Embryonic facial prominence (tissue), 1 donor: ENCODE data around the gene NOSIP.
"Not testable (repeated sequence)": the region's sequence is repeated elsewhere in the genome, so short reads cannot be mapped to it uniquely, and the experiment has no call there.

Experiments used
- DNase-seq: peaks from one replicate; pipeline ENCODE4 v3.0.0-alpha.2; 2016; ENCODE audit errors: extremely low spot score

NOSIP gene, protein sequence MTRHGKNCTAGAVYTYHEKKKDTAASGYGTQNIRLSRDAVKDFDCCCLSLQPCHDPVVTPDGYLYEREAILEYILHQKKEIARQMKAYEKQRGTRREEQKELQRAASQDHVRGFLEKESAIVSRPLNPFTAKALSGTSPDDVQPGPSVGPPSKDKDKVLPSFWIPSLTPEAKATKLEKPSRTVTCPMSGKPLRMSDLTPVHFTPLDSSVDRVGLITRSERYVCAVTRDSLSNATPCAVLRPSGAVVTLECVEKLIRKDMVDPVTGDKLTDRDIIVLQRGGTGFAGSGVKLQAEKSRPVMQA

DNA sequence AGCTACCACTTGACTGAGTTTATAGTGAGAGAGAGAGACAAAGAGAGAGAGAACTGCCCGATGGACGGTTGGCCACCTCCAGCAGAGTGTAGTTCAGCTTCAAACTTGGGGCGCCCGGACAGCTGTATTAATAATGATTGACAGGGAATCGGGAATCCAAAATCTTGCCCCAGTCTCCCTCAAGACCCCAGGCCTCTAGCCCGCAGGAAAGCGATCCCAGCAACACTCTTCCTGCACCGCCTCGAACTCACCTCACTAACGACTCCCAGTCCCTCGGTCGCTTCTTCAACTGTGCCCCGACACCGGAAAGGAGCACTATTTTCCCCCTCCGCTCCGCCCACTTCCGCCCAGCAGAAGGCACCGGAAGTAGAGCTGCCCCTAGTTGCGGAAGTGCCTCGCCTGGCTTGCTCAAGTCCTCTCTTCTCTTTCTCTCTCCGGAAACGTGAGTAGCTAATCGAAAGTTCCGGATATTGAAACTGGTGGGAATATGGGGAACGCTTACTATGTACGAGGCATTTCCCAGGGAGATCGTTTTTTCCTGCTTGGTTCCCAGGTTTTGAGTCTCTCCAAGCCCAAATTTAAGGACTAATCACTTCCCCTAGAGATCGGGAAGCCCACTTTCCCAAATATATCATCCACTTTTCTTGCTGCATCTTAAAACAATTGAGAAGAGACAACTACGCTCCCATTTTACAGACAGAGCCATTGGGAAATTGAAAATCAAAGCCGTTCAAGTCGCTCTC, at the start of gene NOSIP:
TSS of gene NOSIP (minus strand) at position 293 of the 743 bp plus-strand sequence. CDS start 19,865 bp downstream, outside the sequence.
- peak; percentile 97 for DNase-seq

DNA sequence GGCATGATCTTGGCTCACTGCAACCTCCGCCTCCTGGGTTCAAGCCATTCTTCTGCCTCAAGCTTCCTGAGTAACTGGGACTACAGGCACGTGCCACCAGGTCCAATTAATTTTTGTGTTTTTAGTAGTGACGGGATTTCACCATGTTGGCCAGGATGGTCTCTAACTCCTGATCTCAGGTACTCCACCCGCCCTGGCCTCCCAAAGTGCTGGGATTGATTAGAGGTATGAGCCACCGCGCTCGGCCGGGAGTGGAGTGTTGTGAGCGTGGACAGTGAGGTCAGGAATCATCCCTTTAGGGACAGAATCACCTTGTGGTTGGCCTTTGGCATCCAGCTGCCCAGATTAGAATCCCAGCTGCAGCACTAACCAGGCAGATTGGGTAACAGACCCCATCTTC, 49.3 kb upstream of the NOSIP start:
- no peak for DNase-seq

DNA sequence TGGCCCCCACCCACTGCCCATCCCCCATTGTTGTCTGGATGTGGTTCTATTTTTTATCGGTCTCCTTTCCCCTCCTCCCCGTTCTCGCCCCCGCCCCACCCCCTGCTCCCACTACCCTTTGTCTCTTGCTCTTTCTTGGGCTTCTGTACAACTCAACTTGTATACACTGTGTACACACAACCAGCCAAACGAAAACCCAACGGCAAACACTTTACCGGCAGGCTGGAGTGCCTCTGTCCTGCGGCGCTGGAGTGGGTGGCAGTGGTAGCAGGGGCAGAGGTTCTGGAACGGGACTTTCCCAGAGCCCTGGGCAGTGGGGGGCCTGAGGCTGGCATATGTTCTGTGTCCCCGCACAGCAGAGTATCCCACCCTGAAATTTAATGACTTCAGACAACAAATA, 45.9 kb upstream of the NOSIP start:
- DNase-seq, result no peak

DNA sequence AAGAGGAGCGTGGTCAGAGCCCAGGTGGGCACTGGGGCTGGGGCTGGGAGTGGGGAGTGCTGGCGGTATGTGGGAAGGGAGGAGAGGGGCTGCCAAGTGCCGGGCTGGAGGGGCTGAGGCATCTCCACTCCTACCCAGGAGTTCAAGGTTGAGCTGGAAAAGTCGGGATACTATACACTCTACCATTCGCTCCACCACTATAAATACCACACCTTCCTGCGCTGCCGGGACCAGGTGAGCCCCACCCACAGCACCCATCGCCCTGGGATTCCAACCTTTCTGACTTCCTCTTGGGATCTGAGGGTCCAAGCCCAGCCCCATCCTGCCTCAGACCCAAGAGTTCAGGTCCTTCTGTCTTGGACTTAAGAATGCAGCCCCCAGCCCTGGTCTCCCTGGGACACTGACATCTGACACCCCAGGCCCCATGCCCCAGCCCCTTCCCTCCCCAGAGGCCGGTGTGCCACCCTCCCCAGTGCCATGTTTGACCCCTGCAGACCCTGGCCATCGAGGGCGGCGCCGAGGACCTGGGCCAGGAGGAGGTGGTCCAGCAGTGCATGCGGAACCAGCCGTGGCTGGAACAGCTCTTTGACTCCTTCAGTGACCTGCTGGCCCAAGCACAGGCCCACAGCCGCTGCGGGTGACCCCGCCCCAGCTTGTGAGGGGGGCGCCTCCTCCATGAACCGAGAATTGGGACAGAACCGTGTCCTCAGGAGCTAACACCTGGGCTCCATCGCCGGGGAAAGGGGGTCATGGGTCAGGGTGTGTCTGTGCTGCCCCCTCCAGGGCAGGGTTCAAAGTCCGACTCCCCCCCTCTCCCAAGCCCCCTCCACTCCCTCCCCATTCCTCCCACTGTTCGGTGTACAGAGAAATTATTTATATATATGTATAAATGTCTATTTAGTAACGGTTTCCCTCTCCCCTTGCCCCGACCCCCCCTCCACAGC, 44.9 kb upstream of the NOSIP start:
- DNase-seq, result no peak

DNA sequence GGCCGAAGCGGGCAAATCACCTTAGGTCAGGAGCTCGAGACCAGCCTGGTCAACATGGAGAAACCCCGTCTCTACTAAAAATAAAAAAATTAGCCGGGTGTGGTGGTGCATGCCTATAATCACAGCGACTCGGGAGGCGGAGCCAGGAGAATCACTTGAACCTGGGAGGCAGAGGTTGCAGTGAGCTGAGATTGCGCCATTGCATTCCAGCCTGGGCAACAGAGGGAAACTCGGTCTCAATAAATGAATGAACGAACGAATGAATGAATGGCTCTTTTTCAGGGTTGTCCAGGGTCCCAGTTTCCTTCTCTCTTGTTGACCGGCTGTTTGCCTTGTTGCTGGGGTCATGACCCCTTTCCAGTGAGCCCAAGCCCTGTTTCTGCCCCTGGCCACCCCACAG, 37.5 kb upstream of the NOSIP start:
- DNase-seq, result not testable (repeated sequence)

DNA sequence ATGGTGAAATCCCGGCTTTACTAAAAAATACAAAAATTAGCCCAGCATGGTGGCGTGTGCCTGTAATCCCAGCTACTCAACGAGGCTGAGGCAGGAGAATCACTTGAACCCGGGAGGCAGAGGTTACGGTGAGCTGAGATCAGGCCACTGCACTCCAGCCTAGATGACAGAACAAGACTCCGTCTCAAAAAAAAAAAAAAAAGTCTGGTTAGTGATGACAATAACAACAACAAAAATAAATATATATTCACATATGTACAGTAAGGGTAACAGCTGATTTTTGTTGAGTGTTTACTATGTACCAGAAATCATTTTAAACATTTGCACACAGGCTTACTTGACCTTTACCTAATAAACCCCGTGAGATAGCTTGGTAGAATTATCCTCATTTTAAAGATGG, 36.6 kb upstream of the NOSIP start:
- DNase-seq, result no peak

DNA sequence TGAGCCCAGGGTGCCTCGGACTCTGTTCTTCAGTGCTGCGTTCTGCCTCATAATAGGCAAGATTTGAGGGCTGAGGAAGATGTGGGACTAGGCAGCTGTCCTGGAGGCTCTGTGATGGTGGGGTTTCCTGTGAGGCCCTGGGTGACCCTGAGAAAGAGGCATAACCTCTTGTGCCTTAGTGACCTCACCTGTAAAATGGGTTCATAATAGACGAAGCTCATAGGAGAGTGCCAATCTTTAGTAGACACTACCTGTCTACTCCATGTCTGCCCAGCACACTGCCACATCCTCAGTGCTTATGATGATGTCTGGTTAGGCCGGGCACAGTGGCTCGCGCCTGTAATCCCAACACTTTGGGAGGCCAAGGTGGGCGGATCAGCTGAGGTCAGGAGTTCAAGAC, 36.2 kb upstream of the NOSIP start:
- no peak for DNase-seq

DNA sequence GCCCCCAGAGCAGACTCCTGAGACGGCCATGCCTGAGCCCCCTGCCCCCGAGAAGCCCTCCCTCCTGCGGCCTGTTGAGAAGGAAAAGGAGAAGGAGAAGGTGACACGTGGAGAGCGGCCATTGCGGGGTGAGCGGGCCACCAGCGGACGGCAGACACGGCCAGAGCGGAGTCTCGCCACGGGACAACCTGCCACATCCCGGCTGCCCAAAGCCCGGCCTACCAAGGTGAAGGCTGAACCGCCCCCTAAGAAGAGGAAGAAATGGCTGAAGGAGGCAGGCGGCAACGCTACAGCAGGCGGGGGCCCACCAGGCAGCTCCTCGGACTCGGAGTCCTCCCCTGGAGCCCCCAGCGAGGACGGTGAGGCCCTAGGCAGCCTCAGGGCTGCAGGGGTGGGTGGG, 35.5 kb upstream of the NOSIP start:
- DNase-seq, result no peak

DNA sequence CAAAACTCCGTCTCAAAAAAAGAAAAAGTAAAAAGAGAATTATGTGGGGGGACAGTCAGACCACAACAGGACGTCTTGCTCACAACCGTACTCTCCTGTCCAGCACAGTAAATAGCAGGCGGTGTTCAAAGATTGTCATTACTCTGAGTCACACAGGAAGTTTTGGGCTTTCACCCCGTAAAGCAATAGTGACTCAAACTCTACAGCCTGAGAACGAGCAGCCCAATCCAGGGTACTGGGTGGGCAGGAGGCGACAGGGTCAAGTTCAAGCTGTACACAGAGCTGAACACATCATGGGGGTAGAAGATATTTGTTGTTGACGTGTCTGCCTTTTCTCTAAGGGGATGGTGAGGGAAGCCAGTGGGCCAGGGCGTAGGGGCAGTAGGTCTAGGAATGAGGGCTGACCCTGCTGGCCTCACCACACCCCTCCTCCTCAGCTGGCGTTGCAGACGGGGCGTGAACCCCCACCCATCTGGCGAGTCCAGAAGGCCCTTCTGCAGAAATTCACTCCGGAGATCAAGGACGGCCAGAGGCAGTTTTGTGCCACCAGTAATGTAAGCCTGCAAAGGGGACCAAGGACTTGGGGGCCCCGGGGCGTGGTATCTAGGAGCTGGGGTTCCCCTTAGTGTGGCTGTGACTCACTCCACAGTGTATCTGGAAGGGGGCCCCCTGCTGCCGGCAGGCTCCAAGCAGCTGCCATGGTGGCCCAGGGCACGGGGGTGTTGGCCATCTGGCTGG, 33.9 kb upstream of the NOSIP start:
- no peak for DNase-seq

DNA sequence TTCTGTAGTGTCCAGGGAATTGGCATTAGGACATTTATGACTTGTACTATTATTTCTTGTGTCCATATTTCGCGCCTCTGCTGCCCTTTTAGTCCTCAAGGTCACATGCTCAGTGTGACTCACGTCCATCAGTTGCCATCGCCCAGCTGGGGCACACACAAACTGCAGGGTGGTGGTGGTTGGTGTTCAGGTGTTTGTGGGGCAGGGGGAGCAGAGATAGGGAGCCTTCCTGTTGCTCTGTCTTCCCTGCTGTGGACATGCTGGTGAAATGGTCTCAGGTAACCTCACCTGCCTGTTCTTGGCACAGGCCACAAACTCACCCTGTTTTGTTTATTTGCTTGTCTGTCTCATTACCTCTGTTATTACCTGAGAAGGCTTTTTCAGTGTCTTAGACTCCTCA, 33.0 kb upstream of the NOSIP start:
- DNase-seq, result no peak

DNA sequence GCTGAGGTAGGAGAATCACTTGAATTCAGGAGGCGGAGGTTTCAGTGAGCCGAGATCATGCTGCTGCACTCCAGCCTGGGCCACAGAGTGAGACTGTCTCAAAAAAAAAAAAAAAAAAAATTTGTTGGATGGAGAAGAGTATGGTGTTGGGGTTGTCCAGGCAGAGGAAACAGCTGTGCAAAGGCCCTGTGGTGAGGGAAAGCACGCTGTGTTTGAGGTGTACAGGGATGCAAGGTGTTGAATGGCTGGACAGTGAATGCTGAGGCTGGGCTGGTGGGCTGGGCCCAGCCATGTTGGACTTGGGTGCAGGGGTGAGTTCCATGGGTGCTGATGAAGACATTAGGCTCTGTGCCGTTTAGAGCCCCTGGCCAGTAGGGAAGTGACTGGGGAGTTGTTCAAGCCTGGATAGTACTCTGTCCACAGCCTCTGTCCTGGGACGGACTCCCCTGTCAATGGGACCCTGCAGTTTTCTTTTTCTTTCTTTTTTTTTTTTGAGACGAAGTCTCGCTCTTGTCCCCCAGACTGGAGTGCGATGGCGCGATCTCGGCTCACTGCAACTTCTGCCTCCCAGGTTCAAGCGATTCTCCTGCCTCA, 29.2 kb upstream of the NOSIP start:
- DNase-seq, result no peak

DNA sequence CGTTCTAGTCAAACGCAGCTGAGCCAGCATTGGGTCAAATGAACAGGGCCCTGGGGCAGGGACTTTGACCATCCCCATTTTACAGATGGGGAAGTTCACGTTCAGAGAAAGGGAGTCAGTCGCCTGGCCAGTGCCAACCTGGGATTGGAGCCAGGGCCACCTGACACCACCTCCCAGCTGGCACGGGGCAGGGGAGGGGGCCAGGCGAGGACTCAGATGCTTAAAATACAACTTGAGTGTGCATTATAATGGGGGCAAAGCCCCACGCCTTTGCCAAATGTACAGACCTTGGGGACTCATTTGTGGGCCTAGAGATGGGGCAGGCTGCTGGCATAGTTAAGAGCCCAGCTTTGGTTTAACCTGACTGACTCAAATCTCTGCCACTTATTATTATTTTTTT, 25.2 kb upstream of the NOSIP start:
- DNase-seq, result no peak

DNA sequence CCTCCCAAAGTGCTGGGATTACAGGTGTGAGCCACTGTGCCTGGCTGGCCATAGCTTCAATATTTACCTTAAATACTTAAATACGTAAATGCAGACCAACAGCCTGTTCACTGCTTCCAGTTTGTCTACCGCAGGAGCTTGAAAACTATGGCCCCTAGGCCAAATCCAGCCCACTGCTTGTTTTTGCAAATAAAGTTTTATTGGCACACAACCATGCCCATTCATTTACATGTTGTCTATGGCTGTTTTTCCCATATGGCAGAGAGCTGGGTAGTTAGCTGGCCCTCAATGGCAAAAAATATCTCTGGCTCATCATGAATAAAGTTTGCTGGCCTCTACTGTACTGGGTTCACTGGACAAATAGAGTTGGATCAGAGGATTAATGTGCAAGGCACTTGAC, 22.4 kb upstream of the NOSIP start:
- no peak for DNase-seq

DNA sequence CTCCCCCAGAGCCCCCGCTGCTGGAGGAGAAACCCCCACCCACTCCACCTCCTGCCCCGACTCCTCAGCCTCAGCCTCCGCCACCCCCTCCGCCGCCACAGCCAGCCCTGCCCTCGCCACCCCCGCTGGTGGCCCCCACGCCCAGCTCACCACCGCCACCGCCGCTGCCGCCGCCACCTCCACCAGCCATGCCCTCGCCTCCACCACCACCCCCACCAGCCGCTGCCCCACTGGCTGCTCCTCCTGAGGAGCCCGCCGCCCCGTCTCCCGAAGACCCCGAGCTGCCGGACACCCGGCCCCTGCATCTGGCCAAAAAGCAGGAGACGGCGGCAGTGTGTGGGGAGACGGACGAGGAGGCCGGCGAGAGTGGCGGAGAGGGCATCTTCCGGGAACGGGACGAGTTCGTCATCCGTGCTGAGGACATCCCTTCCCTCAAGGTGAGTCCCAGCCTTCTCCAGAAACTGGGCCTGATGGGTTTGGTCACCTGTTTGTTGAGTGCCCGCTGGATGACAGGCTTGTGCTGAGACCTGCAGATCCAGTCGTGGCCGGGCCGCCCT, 21.2 kb upstream of the NOSIP start:
- DNase-seq, result no peak

DNA sequence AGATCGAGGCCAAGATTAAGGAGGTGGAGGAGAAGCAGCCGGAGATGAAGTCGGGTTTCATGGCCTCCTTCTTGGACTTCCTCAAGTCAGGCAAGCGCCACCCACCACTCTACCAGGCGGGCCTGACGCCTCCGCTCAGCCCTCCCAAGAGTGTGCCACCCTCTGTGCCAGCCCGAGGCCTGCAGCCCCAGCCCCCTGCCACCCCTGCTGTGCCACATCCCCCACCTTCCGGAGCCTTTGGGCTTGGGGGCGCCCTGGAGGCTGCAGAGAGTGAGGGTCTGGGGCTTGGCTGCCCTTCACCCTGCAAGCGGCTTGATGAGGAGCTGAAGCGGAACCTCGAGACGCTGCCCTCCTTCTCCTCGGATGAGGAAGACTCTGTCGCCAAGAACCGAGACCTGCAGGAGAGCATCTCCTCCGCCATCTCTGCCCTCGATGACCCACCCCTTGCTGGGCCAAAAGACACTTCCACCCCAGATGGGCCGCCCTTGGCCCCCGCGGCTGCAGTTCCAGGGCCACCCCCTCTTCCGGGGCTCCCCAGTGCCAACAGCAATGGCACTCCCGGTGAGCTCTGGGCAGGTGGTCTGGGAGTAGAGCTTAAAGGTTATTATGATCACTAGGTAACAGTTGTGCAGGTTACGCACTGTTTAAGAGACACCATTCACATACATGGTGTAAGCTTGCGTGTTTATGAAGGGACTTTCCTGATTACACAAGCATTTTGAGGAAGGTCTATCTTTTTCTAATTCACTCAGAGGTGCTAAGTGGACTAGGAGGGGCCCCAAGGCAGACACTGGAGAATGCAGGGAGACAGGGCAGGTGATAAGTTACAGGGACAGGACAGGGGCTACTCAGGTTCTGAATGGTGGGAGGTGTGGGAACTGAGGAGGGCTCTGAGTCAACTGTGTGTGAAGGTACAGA, 19.3 kb upstream of the NOSIP start:
- no peak for DNase-seq

DNA sequence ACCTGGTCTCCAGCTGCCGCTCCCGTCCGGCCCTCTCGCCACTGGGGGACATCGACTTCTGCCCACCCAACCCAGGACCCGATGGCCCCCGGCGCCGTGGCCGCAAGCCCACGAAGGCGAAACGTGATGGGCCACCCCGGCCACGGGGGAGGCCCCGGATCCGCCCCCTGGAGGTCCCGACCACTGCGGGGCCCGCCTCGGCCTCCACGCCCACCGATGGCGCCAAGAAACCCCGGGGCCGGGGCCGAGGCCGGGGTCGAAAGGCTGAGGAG, 17.3 kb upstream of the NOSIP start:
- DNase-seq, result no peak

DNA sequence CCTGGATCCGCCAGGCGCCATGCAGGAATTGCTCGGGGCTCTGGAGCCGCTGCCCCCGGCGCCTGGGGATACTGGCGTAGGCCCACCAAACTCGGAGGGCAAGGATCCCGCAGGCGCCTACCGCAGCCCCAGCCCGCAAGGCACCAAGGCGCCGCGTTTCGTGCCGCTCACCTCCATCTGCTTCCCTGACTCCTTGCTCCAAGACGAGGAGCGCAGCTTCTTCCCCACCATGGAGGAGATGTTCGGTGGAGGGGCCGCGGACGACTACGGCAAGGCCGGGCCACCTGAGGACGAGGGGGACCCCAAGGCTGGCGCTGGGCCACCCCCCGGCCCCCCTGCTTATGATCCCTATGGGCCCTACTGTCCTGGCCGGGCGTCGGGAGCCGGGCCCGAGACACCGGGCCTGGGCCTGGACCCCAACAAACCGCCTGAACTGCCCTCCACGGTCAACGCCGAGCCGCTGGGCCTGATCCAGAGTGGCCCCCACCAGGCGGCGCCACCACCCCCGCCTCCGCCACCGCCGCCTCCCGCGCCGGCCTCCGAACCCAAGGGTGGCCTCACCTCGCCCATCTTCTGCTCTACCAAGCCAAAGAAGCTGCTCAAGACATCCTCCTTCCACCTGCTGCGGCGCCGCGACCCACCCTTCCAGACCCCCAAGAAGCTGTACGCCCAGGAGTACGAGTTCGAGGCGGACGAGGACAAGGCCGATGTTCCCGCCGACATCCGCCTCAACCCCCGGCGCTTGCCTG, 16.8 kb upstream of the NOSIP start:
- DNase-seq, result no peak

DNA sequence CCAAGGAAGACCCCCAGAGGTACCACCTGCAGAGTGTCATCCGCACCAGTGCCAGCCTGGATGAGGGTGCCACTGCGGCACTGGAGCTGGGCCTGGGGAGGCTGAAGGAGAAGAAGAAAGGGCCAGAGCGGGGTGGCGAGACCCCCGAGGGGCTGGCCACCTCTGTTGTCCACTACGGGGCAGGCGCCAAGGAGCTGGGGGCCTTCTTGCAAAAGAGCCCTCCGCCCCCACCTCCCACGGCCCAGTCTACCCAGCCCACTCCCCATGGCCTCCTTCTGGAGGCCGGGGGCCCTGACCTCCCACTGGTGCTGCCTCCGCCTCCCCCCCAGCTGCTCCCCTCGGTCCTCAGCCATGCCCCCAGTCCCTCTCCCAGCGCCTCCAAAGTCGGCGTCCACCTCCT, 16.1 kb upstream of the NOSIP start:
- DNase-seq, result no peak

DNA sequence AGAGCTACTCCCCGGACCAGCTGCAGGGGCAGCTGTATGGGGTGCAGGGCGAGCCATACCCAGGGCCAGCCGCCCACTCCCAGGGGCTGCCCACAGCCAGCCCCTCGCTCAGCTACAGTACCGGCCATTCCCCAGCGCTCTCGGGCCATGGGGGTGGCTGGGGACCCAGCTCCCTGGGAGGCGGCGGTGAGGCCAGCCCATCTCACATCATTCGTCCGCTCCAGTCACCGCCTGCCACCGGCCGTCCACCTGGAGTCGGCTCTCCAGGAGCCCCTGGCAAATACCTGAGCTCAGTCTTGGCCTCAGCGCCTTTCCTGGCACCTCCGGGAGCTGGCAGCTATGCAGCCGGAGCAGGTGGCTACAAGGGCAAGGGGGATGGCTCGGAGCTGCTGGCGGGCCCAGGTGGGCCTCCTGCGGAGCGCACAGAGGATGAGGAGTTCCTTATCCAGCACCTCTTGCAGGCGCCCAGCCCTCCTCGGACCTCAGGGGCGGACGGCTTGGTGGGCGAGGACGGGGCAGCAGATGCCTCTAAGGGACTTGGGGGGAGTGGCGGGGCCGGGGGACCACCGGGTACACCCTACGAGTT, 15.6 kb upstream of the NOSIP start:
- no peak for DNase-seq
